ENCODE results near the gene PDE4B. TPM values are rescaled to one million over a fixed set of nuclear protein-coding genes. Genes with fewer than 3 reads are reported as not detected.
A peak's percentile ranks its signal among the peaks of the same experiment; 100 is the strongest.

PDE4B gene
- total and polyA plus RNA-seq, 3 experiments from 2014 or later, result 29.7 to 34.5 (median 31.4) TPM

DNA sequence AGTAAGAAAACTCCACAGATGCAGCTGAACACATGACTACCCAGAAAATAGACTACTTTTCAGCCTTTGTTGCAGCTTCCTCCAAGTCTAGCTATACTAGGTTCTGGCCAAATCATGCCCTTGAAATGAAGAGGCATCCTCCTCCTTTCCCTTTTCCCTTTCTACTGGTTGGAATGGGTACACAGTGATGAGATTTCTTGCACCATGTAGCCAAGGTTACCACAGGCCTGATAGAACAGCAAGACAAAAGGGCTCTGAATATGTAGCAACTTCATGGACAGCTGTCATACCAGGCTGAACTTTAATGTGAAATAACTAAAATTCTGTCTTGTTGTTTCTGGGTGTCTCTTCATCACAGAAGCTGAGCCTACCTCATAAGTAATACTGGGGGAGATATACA, 146.5 kb downstream of the PDE4B start:
- Mint-ChIP-seq H3K27me3 (peaks cover 3 to 4% of the 10 kb centered on the region in 2 donors), H3K36me3 (no peaks in the 10 kb centered on the region), H3K27ac (no peak overlapping the region), H3K4me1 (no peaks in the 10 kb centered on the region), H3K9me3 (no peaks in the 10 kb centered on the region), H3K4me3 (no peak overlapping the region)
- ChIA-PET CTCF (no interaction called here), POLR2A (no interaction called here)
- H3K4me1 ChIP-seq (ENCODE audit: insufficient read depth, low read length), result no peaks in the 10 kb centered on the region
- H3K9me3 ChIP-seq (ENCODE audit: low read length), result no peaks in the 10 kb centered on the region
- no peaks in the 10 kb centered on the region for H3K27me3 ChIP-seq (ENCODE audit: insufficient read depth, low read length, poor library complexity, severe bottlenecking)
- H3K4me3 ChIP-seq (ENCODE audit: low read length), result no peak overlapping the region
- H3K36me3 ChIP-seq (ENCODE audit: insufficient read depth, low read length), result no peaks in the 10 kb centered on the region
- DNase-seq, result no peak
- H3K27ac ChIP-seq (ENCODE audit: low read depth, low read length), result no peak overlapping the region

DNA sequence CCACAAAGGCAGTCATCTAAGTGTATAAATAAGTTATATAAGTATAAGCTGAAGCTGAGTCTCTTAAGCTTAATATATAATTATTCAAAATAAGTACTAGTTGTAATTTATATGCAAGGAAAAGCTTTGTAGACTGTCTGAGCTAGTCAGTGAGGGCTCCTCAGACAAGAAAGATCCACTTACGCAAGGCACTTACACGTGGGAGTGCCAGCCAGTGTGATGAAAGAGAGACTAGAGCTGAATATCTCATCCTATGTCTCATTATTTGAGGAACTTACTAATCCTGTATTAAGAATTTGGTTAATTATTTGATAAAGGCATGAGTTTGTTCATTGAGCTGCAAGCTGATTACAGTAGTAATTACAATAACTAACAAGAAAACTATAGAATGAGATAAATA, 146.9 kb downstream of the PDE4B start:
- H3K9me3 ChIP-seq (ENCODE audit: low read length), result no peaks in the 10 kb centered on the region
- no peaks in the 10 kb centered on the region for H3K9me3 Mint-ChIP-seq
- ChIA-PET POLR2A (no interaction called here), CTCF (no interaction called here)
- H3K36me3 Mint-ChIP-seq, result no peaks in the 10 kb centered on the region
- peaks cover 3 to 9% of the 10 kb centered on the region in 2 donors for H3K27me3 Mint-ChIP-seq
- H3K4me1 Mint-ChIP-seq, result no peaks in the 10 kb centered on the region
- H3K4me1 ChIP-seq (ENCODE audit: insufficient read depth, low read length), result no peaks in the 10 kb centered on the region
- H3K4me3 ChIP-seq (ENCODE audit: low read length), result no peak overlapping the region
- no peak overlapping the region for H3K27ac ChIP-seq (ENCODE audit: low read depth, low read length)
- DNase-seq, result no peak
- no peak overlapping the region for H3K4me3 Mint-ChIP-seq
- H3K27ac Mint-ChIP-seq, result no peak overlapping the region
- no peaks in the 10 kb centered on the region for H3K27me3 ChIP-seq (ENCODE audit: insufficient read depth, low read length, poor library complexity, severe bottlenecking)
- no peaks in the 10 kb centered on the region for H3K36me3 ChIP-seq (ENCODE audit: insufficient read depth, low read length)

DNA sequence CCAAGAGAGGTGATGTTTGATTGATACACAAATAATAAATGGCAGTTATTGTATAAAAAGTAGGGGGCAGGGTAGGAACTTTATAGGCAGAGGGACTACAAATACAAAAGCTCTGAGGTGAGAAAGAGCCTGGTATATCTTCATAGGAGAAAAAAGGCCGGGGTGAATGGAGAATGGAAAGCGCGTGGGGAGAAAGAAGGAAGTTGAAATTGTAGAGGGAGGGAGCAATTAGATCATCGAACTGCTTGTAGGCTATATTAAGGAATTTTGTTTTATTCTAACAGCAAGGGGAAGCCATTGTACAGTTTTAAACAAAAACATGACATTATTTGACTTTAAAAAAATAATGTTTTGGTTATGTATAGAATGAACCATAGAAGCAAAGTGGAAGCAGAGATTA, 147.4 kb downstream of the PDE4B start:
- Mint-ChIP-seq H3K27ac (peak overlapping the region in 1 of 8 donors; percentile 51), H3K4me3 (no peak overlapping the region), H3K27me3 (peaks cover 3 to 14% of the 10 kb centered on the region in 2 donors), H3K36me3 (no peaks in the 10 kb centered on the region), H3K4me1 (no peaks in the 10 kb centered on the region), H3K9me3 (no peaks in the 10 kb centered on the region)
- no peak overlapping the region for H3K27ac ChIP-seq (ENCODE audit: low read depth, low read length)
- no peak overlapping the region for H3K4me3 ChIP-seq (ENCODE audit: low read length)
- POLR2A ChIA-PET, result no interaction called here
- CTCF ChIA-PET, result no interaction called here
- no peaks in the 10 kb centered on the region for H3K9me3 ChIP-seq (ENCODE audit: low read length)
- DNase-seq, result no peak
- H3K4me1 ChIP-seq (ENCODE audit: insufficient read depth, low read length), result no peaks in the 10 kb centered on the region
- H3K27me3 ChIP-seq (ENCODE audit: insufficient read depth, low read length, poor library complexity, severe bottlenecking), result no peaks in the 10 kb centered on the region
- H3K36me3 ChIP-seq (ENCODE audit: insufficient read depth, low read length), result no peaks in the 10 kb centered on the region

DNA sequence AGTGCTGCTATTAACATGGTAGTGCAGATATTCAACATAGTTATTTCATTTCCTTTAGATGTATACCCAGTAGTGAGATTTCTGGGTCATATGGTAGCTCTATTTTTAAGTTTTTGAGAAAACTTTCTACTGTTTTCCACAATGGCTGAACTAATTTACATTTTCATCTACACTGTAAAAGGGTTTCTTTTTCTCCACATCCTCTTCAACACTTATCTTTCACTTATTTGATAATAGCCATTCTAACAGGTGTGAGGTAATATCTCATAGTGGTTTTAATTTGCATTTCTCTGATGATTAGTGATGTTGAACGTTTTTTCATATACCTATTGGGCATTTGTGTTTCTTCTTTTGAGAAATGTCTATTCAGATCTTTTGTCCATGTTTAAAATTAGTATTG, 149.8 kb downstream of the PDE4B start:
- no peaks in the 10 kb centered on the region for H3K36me3 Mint-ChIP-seq
- no peak overlapping the region for H3K4me3 Mint-ChIP-seq
- no peak for DNase-seq
- H3K36me3 ChIP-seq (ENCODE audit: insufficient read depth, low read length), result no peaks in the 10 kb centered on the region
- H3K27me3 Mint-ChIP-seq, result peaks cover 3 to 34% of the 10 kb centered on the region in 2 donors
- H3K27me3 ChIP-seq (ENCODE audit: insufficient read depth, low read length, poor library complexity, severe bottlenecking), result no peaks in the 10 kb centered on the region
- POLR2A ChIA-PET, result no interaction called here
- CTCF ChIA-PET, result no interaction called here
- no peaks in the 10 kb centered on the region for H3K4me1 Mint-ChIP-seq
- H3K9me3 ChIP-seq (ENCODE audit: low read length), result no peaks in the 10 kb centered on the region
- no peak overlapping the region for H3K4me3 ChIP-seq (ENCODE audit: low read length)
- no peaks in the 10 kb centered on the region for H3K4me1 ChIP-seq (ENCODE audit: insufficient read depth, low read length)
- no peak overlapping the region for H3K27ac Mint-ChIP-seq
- no peak overlapping the region for H3K27ac ChIP-seq (ENCODE audit: low read depth, low read length)
- no peaks in the 10 kb centered on the region for H3K9me3 Mint-ChIP-seq

DNA sequence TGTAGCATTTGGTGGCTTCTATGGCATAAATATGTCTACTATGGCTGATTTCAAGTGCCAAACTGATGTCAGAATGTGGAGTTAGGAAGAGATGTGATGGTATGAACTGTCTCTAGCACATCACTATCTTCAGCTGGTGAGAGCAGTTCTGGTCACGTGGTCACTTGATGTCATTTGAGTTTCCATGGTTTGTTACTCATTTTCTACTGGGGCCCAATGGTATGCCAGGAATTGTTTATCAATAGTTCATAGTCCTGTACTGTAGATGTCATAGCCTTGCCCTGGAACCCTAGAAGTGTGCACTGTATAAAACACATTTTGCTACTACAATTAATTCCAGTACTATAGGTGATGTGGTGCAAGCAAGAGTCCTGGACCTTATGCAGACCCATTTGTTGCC, 153.7 kb downstream of the PDE4B start:
- Histone ChIP-seq H3K9me3 (ENCODE audit: low read length) (no peaks in the 10 kb centered on the region), H3K36me3 (ENCODE audit: insufficient read depth, low read length) (no peaks in the 10 kb centered on the region), H3K4me3 (ENCODE audit: low read length) (no peak overlapping the region), H3K27me3 (ENCODE audit: insufficient read depth, low read length, poor library complexity, severe bottlenecking) (no peaks in the 10 kb centered on the region), H3K4me1 (ENCODE audit: insufficient read depth, low read length) (no peaks in the 10 kb centered on the region), H3K27ac (ENCODE audit: low read depth, low read length) (no peak overlapping the region)
- Mint-ChIP-seq H3K36me3 (no peaks in the 10 kb centered on the region), H3K4me3 (no peak overlapping the region), H3K27ac (no peak overlapping the region), H3K9me3 (no peaks in the 10 kb centered on the region), H3K4me1 (no peaks in the 10 kb centered on the region), H3K27me3 (peaks cover 2 to 50% of the 10 kb centered on the region in 2 donors)
- DNase-seq, result no peak
- ChIA-PET POLR2A (no interaction called here), CTCF (no interaction called here)

DNA sequence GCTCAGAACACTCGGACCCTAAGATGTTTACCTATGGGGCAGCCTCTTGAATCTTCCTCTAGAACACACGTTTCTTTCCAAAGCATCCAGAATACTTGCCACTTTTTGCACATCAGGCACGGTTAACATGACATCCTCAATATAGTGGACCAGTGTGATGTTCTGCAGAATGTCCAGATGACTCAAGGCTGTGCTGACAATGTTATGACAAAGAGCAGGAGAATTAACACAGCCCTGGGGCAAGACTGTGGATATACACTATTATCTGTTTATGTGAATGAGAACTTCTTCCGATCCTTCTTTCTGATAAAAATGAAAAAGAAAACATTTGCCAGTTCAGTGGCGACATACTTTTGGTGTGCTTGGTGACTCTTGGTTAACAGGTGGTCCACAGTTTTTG, 154.3 kb downstream of the PDE4B start:
- CTCF ChIA-PET, result no interaction called here
- Histone ChIP-seq H3K27me3 (ENCODE audit: insufficient read depth, low read length, poor library complexity, severe bottlenecking) (no peaks in the 10 kb centered on the region), H3K4me1 (ENCODE audit: insufficient read depth, low read length) (no peaks in the 10 kb centered on the region), H3K36me3 (ENCODE audit: insufficient read depth, low read length) (no peaks in the 10 kb centered on the region), H3K27ac (ENCODE audit: low read depth, low read length) (no peak overlapping the region), H3K4me3 (ENCODE audit: low read length) (no peak overlapping the region), H3K9me3 (ENCODE audit: low read length) (no peaks in the 10 kb centered on the region)
- Mint-ChIP-seq H3K27me3 (peaks cover 2 to 50% of the 10 kb centered on the region in 2 donors), H3K4me1 (no peaks in the 10 kb centered on the region), H3K9me3 (no peaks in the 10 kb centered on the region), H3K36me3 (no peaks in the 10 kb centered on the region), H3K4me3 (no peak overlapping the region), H3K27ac (no peak overlapping the region)
- no peak for DNase-seq
- POLR2A ChIA-PET, result no interaction called here

DNA sequence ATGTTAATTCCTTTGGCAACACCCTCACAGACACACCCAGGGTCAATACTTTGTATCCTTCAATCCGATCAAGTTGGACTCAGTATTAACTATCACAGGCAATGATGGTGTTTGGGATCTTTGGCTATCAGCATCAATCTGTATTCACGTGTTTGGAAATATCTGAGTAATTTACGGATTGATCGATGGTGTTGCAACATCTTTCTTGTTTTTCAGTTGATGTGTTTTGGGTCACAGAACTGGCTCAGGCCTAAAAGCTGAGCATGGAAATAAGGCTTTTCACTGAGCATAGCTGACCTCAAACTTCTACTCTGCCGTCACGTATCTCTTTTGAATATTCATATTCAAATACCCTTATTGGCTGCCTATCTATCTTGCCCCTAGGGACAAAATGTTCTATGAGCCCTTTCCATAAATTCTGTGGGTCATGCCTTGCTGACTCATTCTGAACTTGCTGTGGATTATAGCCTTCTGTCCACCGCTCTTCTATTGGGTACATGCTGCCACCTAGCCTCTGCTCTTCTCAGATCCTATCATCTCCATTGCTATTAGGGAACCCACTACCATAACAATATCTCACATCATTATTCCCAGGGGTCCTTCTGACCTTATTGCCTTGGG, 156.0 kb downstream of the PDE4B start:
- Mint-ChIP-seq H3K36me3 (no peaks in the 10 kb centered on the region), H3K27me3 (peaks cover 3 to 50% of the 10 kb centered on the region in 2 donors), H3K27ac (no peak overlapping the region), H3K4me1 (no peaks in the 10 kb centered on the region), H3K4me3 (no peak overlapping the region), H3K9me3 (no peaks in the 10 kb centered on the region)
- Histone ChIP-seq H3K4me1 (ENCODE audit: insufficient read depth, low read length) (no peaks in the 10 kb centered on the region), H3K9me3 (ENCODE audit: low read length) (no peaks in the 10 kb centered on the region), H3K27me3 (ENCODE audit: insufficient read depth, low read length, poor library complexity, severe bottlenecking) (no peaks in the 10 kb centered on the region), H3K36me3 (ENCODE audit: insufficient read depth, low read length) (no peaks in the 10 kb centered on the region), H3K4me3 (ENCODE audit: low read length) (no peak overlapping the region), H3K27ac (ENCODE audit: low read depth, low read length) (no peak overlapping the region)
- DNase-seq, result no peak
- ChIA-PET CTCF (no interaction called here), POLR2A (no interaction called here)

DNA sequence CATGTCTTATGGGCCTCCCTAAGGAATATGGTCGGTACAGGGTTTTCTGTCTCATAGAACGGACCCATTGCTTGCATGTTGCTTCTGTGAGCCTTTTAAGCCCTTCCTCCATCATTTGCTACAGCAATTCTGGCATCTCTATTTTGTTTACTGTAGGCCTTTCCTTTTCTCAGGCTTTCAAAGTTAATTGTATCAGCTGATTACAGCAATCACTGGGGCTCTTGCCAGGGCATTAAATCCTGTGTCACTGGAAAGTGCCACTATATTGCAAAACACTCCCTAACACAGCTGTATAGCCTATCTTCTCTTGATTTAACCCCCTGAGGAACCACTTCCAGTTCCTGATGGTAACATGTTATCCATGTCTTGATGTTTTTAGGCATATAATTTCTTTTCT, 156.5 kb downstream of the PDE4B start:
- H3K9me3 Mint-ChIP-seq, result no peaks in the 10 kb centered on the region
- no peak overlapping the region for H3K27ac ChIP-seq (ENCODE audit: low read depth, low read length)
- H3K4me1 ChIP-seq (ENCODE audit: insufficient read depth, low read length), result no peaks in the 10 kb centered on the region
- peaks cover 3 to 45% of the 10 kb centered on the region in 2 donors for H3K27me3 Mint-ChIP-seq
- H3K4me1 Mint-ChIP-seq, result no peaks in the 10 kb centered on the region
- no peak overlapping the region for H3K4me3 ChIP-seq (ENCODE audit: low read length)
- CTCF ChIA-PET, result no interaction called here
- no peak for DNase-seq
- no peaks in the 10 kb centered on the region for H3K27me3 ChIP-seq (ENCODE audit: insufficient read depth, low read length, poor library complexity, severe bottlenecking)
- no peaks in the 10 kb centered on the region for H3K36me3 Mint-ChIP-seq
- no peaks in the 10 kb centered on the region for H3K9me3 ChIP-seq (ENCODE audit: low read length)
- H3K4me3 Mint-ChIP-seq, result no peak overlapping the region
- no peaks in the 10 kb centered on the region for H3K36me3 ChIP-seq (ENCODE audit: insufficient read depth, low read length)
- POLR2A ChIA-PET, result no interaction called here
- no peak overlapping the region for H3K27ac Mint-ChIP-seq

DNA sequence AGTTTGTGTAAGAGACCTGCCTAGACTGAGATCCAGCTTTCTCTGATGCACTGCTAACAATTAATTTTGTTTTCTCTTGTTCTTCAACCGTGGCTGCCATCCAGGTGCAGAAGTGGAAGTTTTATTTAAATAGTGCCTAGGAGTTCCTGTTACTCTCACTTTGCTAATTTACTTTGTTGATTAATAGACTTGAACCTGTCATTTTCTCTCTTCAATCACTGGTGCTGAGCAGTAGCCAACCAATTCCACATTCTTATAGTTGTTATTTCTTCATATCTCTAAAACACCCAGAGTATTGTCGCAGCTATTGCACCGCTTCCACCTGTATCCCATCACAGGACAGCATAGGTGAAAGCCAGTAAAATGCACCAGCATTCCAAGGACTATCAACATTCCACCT, 157.2 kb downstream of the PDE4B start:
- Mint-ChIP-seq H3K27ac (no peak overlapping the region), H3K9me3 (no peaks in the 10 kb centered on the region), H3K4me1 (no peaks in the 10 kb centered on the region), H3K27me3 (peaks cover 3 to 38% of the 10 kb centered on the region in 2 donors), H3K4me3 (no peak overlapping the region), H3K36me3 (no peaks in the 10 kb centered on the region)
- no peak overlapping the region for H3K4me3 ChIP-seq (ENCODE audit: low read length)
- no peak for DNase-seq
- CTCF ChIA-PET, result no interaction called here
- H3K9me3 ChIP-seq (ENCODE audit: low read length), result no peaks in the 10 kb centered on the region
- no peaks in the 10 kb centered on the region for H3K36me3 ChIP-seq (ENCODE audit: insufficient read depth, low read length)
- no peaks in the 10 kb centered on the region for H3K4me1 ChIP-seq (ENCODE audit: insufficient read depth, low read length)
- no peak overlapping the region for H3K27ac ChIP-seq (ENCODE audit: low read depth, low read length)
- no peaks in the 10 kb centered on the region for H3K27me3 ChIP-seq (ENCODE audit: insufficient read depth, low read length, poor library complexity, severe bottlenecking)
- POLR2A ChIA-PET, result no interaction called here

Measured in CD8-positive, alpha-beta memory T cell (primary cell).